GM06990 (cell line): Measurements from ENCODE around the gene SLC2A13.

Experiments used
- DNase-seq: peaks from one replicate; pipeline ENCODE4 v3.0.0-alpha.2; 2011; ENCODE audit not compliant: insufficient read length; ENCODE audit errors: extremely low read depth
- H3K27me3 ChIP-seq: replicated peaks from 2 replicates; pipeline ENCODE4 v1.6.0; 2011; ENCODE audit warnings: low read length; ENCODE audit not compliant: control insufficient read depth, insufficient read depth
- H3K36me3 ChIP-seq: 2 replicates; pipeline ENCODE4 v1.5.1; 2011; ENCODE audit warnings: low read length; ENCODE audit not compliant: control insufficient read depth, insufficient read depth
- H3K4me3 ChIP-seq: replicated peaks from 2 replicates; pipeline ENCODE4 v1.5.1; 2011; ENCODE audit warnings: low read depth, mild to moderate bottlenecking, control low read depth, low read length
- CTCF ChIP-seq: IDR thresholded peaks from 2 replicates; pipeline ENCODE4 v1.5.1; 2011; ENCODE audit warnings: low read length, control low read depth, mild to moderate bottlenecking, inconsistent platforms; ENCODE audit not compliant: insufficient read depth, poor library complexity, severe bottlenecking

SLC2A13 gene

GRCh38 chr12:40104461-40105264 lies 1.2 kb downstream of the SLC2A13 start:
- DNase-seq, result no peak
- no peaks in the 10 kb centered on the region for H3K36me3 ChIP-seq
- no peak for TF ChIP-seq CTCF
- H3K4me3 ChIP-seq, result peak overlapping the region; percentile 81
- no peaks in the 10 kb centered on the region for H3K27me3 ChIP-seq

- TF ChIP-seq CTCF, result no peak
- H3K4me3 ChIP-seq, result no peak overlapping the region
- no peak for DNase-seq
Observed at GRCh38 chr12:40103043-40103442, 2.8 kb downstream of the SLC2A13 start.

DNA sequence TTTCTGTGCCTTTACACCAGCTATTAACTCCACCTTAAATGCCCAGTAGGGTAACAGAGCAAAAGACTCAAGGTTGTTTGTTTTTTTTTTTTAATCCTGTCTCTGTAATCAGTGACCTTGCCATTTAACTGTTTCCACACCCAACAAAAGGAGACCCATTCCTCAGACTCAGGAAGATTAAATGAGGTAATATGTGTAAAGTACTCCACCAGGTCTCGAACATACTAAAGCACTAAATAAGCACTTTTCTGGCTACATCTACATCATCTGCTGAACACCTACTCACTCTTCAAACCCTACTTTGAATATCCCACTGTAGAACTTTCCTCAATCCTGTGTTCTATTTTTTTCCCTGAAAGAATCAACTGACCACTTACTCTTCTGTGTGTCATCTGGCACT lies 4.1 kb downstream of the SLC2A13 start:
- H3K27me3 ChIP-seq, result no peaks in the 10 kb centered on the region

More at GRCh38 chr12:40103043-40103442, 2.8 kb downstream of the SLC2A13 start:
- Histone ChIP-seq H3K27me3 (no peaks in the 10 kb centered on the region), H3K36me3 (no peaks in the 10 kb centered on the region)

GRCh38 chr12:40099423-40099853 lies 6.4 kb downstream of the SLC2A13 start:
- no peak for TF ChIP-seq CTCF
- Histone ChIP-seq H3K36me3 (no peaks in the 10 kb centered on the region), H3K4me3 (no peak overlapping the region), H3K27me3 (no peaks in the 10 kb centered on the region)
- DNase-seq, result no peak

More for the DNA sequence above, 4.1 kb downstream of the SLC2A13 start:
- no peak for TF ChIP-seq CTCF
- Histone ChIP-seq H3K4me3 (no peak overlapping the region), H3K36me3 (no peaks in the 10 kb centered on the region)
- DNase-seq, result no peak

GRCh38 chr12:40098406-40099145 lies 7.3 kb downstream of the SLC2A13 start:
- no peak for TF ChIP-seq CTCF
- H3K27me3 ChIP-seq, result no peaks in the 10 kb centered on the region
- H3K36me3 ChIP-seq, result no peaks in the 10 kb centered on the region
- H3K4me3 ChIP-seq, result no peak overlapping the region
- DNase-seq, result no peak
